ENCODE measurements around the gene KLHL10. TPM values are rescaled to one million over a fixed set of nuclear protein-coding genes. Genes with fewer than 3 reads are reported as not detected.
A peak's percentile ranks its signal among the peaks of the same experiment; 100 is the strongest.

KLHL10 gene
- total RNA-seq, 1 experiment from 2014 or later = not detected

DNA sequence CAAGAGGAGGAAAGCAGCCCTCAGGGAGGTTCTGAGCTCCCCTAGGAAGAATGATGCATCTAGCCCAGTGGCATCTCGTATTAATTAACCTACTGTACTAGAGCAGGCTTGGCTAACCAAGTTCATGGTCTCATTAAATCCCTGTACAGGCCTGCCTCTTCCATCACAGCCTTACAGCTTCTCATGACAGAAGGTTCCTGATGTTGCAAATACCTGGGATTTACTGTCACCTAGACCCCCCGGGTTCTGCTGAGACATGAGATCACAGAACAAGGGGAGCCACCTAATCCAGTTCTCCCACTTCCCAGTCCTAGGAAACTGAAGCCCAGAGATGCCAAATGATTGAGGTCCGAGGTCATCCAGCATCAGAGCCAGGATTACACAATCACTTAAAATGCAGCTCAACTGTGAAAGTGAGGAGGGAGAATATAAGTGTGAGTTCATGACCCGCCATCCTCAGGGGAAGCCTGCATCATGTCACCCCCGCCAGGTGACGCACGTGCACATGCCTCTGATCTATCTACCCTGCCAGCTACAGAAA lies 57.2 kb downstream of the KLHL10 start:
- DNase-seq (ENCODE audit: low spot score) = peak; percentile 57

DNA sequence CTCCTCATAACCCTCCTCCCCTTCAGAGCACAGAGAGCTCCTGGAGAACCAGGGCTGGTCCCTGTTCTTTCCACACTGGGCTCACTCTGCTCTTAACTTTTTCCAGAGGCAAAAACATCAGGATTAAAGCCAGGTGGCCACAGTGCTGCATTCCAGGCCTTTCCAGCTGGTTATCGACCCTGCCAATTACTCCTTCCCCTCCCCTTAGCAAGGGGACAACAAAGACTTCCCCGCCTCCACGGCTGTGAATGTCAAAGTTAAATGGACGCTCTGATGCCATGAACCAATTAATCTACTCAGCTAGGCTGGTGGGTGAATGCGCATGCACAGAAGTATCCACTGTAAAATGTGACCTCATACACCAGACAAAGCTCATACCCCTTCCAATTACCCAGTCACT lies 58.0 kb downstream of the KLHL10 start:
- DNase-seq (ENCODE audit: low spot score) = no peak

DNA sequence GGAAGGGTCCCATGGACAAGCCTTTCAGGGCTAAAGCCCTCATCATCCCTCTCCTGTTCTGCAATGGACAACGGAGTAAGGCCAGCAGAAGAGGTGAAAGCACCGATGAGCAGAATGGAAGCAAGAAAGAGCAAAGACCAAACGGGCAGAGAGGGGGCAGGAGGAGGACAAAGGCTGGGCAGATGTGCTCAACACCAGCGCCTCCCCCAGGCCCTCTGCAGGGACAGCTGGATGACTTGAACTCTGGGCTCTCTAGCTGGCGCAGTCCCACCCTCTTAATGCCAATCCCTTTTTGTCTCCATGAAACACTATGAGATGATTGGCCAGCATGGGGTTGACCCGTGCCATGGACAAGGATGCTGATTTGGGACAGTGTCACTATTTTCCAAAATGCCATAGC lies 59.1 kb downstream of the KLHL10 start:
- no peak for DNase-seq (ENCODE audit: low spot score)

Other genes starting within 250 kb of the KLHL10 start
- 0.50 and 2.2 TPM in 2 replicates for gene KRT16, start 225.1 kb upstream of the KLHL10 start, total RNA-seq (2014; rRNA removed; shearing (Covaris generic))
- 0.29 TPM in 1 of 2 replicates, not detected in the other for gene KRT17, start 213.2 kb upstream of the KLHL10 start, total RNA-seq (2014; rRNA removed; shearing (Covaris generic))
- gene EIF1, start 148.9 kb upstream of the KLHL10 start, total RNA-seq (2014; rRNA removed; shearing (Covaris generic)) = 58.0 and 74.2 TPM in 2 replicates
- not detected in 2 replicates for gene GAST, start 125.5 kb upstream of the KLHL10 start, total RNA-seq (2014; rRNA removed; shearing (Covaris generic))
- gene HAP1, start 103.2 kb upstream of the KLHL10 start, total RNA-seq (2014; rRNA removed; shearing (Covaris generic)) = 0.14 and 0.43 TPM in 2 replicates
- 64.6 and 78.6 TPM in 2 replicates for gene JUP, start 51.1 kb upstream of the KLHL10 start, total RNA-seq (2014; rRNA removed; shearing (Covaris generic))
- gene P3H4, start 25.9 kb upstream of the KLHL10 start, total RNA-seq (2014; rRNA removed; shearing (Covaris generic)) = 66.5 and 71.6 TPM in 2 replicates
- 131 and 139 TPM in 2 replicates for gene FKBP10, start 24.8 kb upstream of the KLHL10 start, total RNA-seq (2014; rRNA removed; shearing (Covaris generic))
- 101 TPM in 2 replicates for gene NT5C3B, start 1.6 kb upstream of the KLHL10 start, total RNA-seq (2014; rRNA removed; shearing (Covaris generic))
- gene KLHL11, start 27.6 kb downstream of the KLHL10 start, total RNA-seq (2014; rRNA removed; shearing (Covaris generic)) = 31.5 and 34.8 TPM in 2 replicates
- gene ACLY, start 81.1 kb downstream of the KLHL10 start, total RNA-seq (2014; rRNA removed; shearing (Covaris generic)) = 212 and 231 TPM in 2 replicates
- gene ODAD4, start 92.8 kb downstream of the KLHL10 start, total RNA-seq (2014; rRNA removed; shearing (Covaris generic)) = 1.8 and 2.2 TPM in 2 replicates
- gene CNP, start 129.0 kb downstream of the KLHL10 start, total RNA-seq (2014; rRNA removed; shearing (Covaris generic)) = 110 and 127 TPM in 2 replicates
- gene DNAJC7, start 179.6 kb downstream of the KLHL10 start, total RNA-seq (2014; rRNA removed; shearing (Covaris generic)) = 118 and 132 TPM in 2 replicates
- gene NKIRAS2, start 182.3 kb downstream of the KLHL10 start, total RNA-seq (2014; rRNA removed; shearing (Covaris generic)) = 48.6 and 51.8 TPM in 2 replicates
- not detected in 2 replicates for gene C17orf113, start 212.8 kb downstream of the KLHL10 start, total RNA-seq (2014; rRNA removed; shearing (Covaris generic))